GM12873 (cell line): ENCODE data around the gene STRN4.

ENCODE experiments used
- TF ChIP-seq, protein P1 (sequence below): IDR thresholded peaks from 2 replicates; pipeline ENCODE4 v1.5.1; 2012; ENCODE audit warnings: low read depth, mild to moderate bottlenecking, moderate library complexity, low read length, control low read depth; ENCODE audit not compliant: insufficient read depth; ENCODE audit errors: missing control alignments

The STRN4 gene

DNA sequence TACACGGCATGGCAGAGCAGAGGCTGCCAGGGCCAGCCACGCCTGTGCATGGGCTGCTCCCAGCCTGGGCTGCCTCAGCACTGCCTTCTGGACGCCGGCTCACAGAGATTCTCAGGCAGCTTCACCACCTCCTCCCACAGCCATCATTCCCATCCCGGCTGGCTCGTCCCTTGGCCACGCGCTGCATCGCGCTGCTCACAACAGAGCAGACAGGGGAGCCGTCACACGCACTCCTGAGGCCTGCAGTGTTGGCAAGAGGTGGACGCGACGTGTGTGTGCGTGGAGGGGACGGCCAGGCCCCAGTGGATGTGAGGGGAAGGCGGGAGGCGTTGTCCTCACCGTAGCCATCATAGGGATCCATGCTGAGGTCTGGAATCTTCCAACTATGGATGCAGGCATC lies 21.8 kb downstream of the STRN4 start:
- TF ChIP-seq, protein P1, sequence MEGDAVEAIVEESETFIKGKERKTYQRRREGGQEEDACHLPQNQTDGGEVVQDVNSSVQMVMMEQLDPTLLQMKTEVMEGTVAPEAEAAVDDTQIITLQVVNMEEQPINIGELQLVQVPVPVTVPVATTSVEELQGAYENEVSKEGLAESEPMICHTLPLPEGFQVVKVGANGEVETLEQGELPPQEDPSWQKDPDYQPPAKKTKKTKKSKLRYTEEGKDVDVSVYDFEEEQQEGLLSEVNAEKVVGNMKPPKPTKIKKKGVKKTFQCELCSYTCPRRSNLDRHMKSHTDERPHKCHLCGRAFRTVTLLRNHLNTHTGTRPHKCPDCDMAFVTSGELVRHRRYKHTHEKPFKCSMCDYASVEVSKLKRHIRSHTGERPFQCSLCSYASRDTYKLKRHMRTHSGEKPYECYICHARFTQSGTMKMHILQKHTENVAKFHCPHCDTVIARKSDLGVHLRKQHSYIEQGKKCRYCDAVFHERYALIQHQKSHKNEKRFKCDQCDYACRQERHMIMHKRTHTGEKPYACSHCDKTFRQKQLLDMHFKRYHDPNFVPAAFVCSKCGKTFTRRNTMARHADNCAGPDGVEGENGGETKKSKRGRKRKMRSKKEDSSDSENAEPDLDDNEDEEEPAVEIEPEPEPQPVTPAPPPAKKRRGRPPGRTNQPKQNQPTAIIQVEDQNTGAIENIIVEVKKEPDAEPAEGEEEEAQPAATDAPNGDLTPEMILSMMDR, result no peak

GRCh38 chr19:46723471-46723870 lies 22.8 kb downstream of the STRN4 start:
- TF ChIP-seq, protein P1, result no peak

GRCh38 chr19:46723023-46723461 lies 23.2 kb downstream of the STRN4 start:
- TF ChIP-seq, protein P1, result no peak

- TF ChIP-seq, protein P1, result no peak
Observed at GRCh38 chr19:46722421-46723022, 23.7 kb downstream of the STRN4 start.

- TF ChIP-seq, protein P1, result no peak
Observed at GRCh38 chr19:46722004-46722380, 24.3 kb downstream of the STRN4 start.

DNA sequence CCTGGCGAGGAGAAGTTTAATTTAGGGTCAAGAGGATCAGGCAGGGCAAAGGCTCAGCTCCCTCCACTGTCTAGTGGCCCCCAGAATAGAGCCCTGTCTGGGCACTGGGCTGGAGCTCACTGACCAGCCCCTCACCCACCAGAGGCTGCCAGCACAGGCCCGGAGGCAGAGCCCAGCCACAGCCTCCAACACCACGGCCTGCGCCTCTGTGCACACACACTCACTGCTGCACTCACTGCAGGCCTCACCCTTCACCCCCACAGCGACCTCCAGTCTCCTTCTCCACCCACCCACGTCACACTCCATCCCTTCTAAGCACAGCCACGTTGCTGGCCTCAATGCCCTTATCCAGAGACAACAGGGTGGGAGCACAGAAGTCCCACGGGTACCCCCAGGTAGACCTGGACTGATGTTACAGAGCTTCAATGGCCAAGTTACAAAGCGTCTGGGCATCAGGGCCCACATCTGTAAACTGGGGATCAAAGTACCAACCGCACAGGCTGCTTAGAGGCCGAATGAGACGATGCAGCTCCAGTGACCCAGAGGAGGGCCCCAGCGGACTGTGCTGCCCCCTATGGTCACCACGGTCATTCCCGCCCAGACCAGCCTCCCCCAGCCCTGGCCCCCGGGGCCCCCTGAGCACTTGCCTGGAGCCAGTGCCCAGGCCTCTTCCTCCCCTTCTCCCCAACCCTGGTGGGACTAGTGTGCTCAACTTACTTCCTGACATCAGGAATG lies 24.8 kb downstream of the STRN4 start:
- TF ChIP-seq, protein P1, result peak; percentile 15

- TF ChIP-seq, protein P1, result no peak
Observed at GRCh38 chr19:46720503-46721239, 25.6 kb downstream of the STRN4 start.
